ENCODE results near the gene R3HDM2.

GRCh38 chr12:57381693-57382220, 49.1 kb downstream of the R3HDM2 start:
- TF ChIP-seq CTCF (IDR thresholded peaks at IDR 0.05) (no peak), EZH2 (IDR thresholded peaks at IDR 0.05; ENCODE audit: borderline replicate concordance, insufficient read depth, low read depth, low read length, poor library complexity, severe bottlenecking) (no peak)

Measured in B cell (primary cell).